Adipocyte (in vitro differentiated cells): ENCODE data around the gene WBP2.
"Not testable (repeated sequence)": the region's sequence is repeated elsewhere in the genome, so short reads cannot be mapped to it uniquely, and the experiment has no call there.

ENCODE experiments used
- DNase-seq: peaks from one replicate; pipeline ENCODE4 v3.0.0-alpha.2; 2015; ENCODE audit warnings: low read depth
- H3K27me3 ChIP-seq: replicated peaks from 2 replicates; pipeline ENCODE4 v1.7.0; 2013; ENCODE audit warnings: mild to moderate bottlenecking, low read length, moderate library complexity; ENCODE audit not compliant: control insufficient read depth, insufficient read depth
- H3K36me3 ChIP-seq: 2 replicates; pipeline ENCODE4 v1.7.0; 2013; ENCODE audit warnings: low read length, mild to moderate bottlenecking, moderate library complexity; ENCODE audit not compliant: control insufficient read depth, insufficient read depth, severe bottlenecking
- H3K4me1 ChIP-seq: 2 replicates; pipeline ENCODE4 v1.7.0; 2013; ENCODE audit warnings: mild to moderate bottlenecking, low read length, moderate library complexity; ENCODE audit not compliant: control insufficient read depth, insufficient read depth
- H3K4me3 ChIP-seq: 2 replicates; pipeline ENCODE4 v1.7.0; 2013; ENCODE audit warnings: mild to moderate bottlenecking, low read length, moderate library complexity
- H3K9ac ChIP-seq: 2 replicates; pipeline ENCODE4 v1.7.0; 2013; ENCODE audit warnings: mild to moderate bottlenecking, low read length, moderate library complexity
- H3K9me3 ChIP-seq: 2 replicates; pipeline ENCODE4 v1.7.0; 2013; ENCODE audit warnings: mild to moderate bottlenecking, low read length, moderate library complexity; ENCODE audit not compliant: control insufficient read depth

WBP2 gene

GRCh38 chr17:75895370-75896155, 40.4 kb upstream of the WBP2 start:
- Histone ChIP-seq H3K4me3 (peak overlapping the region; percentile 85), H3K9me3 (no peaks in the 10 kb centered on the region), H3K27me3 (no peaks in the 10 kb centered on the region), H3K4me1 (peaks cover 30% of the 10 kb centered on the region), H3K36me3 (peaks cover 27% of the 10 kb centered on the region), H3K9ac (peak overlapping the region; percentile 93)
- DNase-seq: peak; percentile 24

- H3K36me3 ChIP-seq: peaks cover 19% of the 10 kb centered on the region
- H3K4me1 ChIP-seq: peaks cover 30% of the 10 kb centered on the region
- no peaks in the 10 kb centered on the region for H3K9me3 ChIP-seq
- no peak overlapping the region for H3K9ac ChIP-seq
- DNase-seq: no peak
- no peaks in the 10 kb centered on the region for H3K27me3 ChIP-seq
- peak overlapping the region; percentile 85 for H3K4me3 ChIP-seq
Observed at GRCh38 chr17:75894049-75894733, 39.1 kb upstream of the WBP2 start.

- no peak overlapping the region for H3K4me3 ChIP-seq
- H3K9ac ChIP-seq: no peak overlapping the region
- H3K9me3 ChIP-seq: no peaks in the 10 kb centered on the region
- H3K27me3 ChIP-seq: no peaks in the 10 kb centered on the region
- H3K36me3 ChIP-seq: peaks cover 12% of the 10 kb centered on the region
- DNase-seq: no peak
- H3K4me1 ChIP-seq: peaks cover 30% of the 10 kb centered on the region
Observed at GRCh38 chr17:75893305-75894048, 38.3 kb upstream of the WBP2 start.

- H3K4me3 ChIP-seq: no peak overlapping the region
- H3K9ac ChIP-seq: no peak overlapping the region
- H3K9me3 ChIP-seq: no peaks in the 10 kb centered on the region
- H3K27me3 ChIP-seq: no peaks in the 10 kb centered on the region
- DNase-seq: no peak
- H3K4me1 ChIP-seq: peaks cover 30% of the 10 kb centered on the region
- H3K36me3 ChIP-seq: peaks cover 9% of the 10 kb centered on the region
Observed at GRCh38 chr17:75892556-75893224, 37.6 kb upstream of the WBP2 start.

GRCh38 chr17:75891605-75892555, 36.7 kb upstream of the WBP2 start:
- Histone ChIP-seq H3K4me1 (peaks cover 24% of the 10 kb centered on the region), H3K27me3 (no peaks in the 10 kb centered on the region), H3K36me3 (peaks cover 9% of the 10 kb centered on the region), H3K9me3 (no peaks in the 10 kb centered on the region), H3K9ac (no peak overlapping the region), H3K4me3 (no peak overlapping the region)
- no peak for DNase-seq

GRCh38 chr17:75891022-75891604, 36.0 kb upstream of the WBP2 start:
- Histone ChIP-seq H3K9me3 (no peaks in the 10 kb centered on the region), H3K9ac (no peak overlapping the region), H3K4me3 (no peak overlapping the region), H3K27me3 (no peaks in the 10 kb centered on the region), H3K36me3 (peaks cover 9% of the 10 kb centered on the region), H3K4me1 (peaks cover 24% of the 10 kb centered on the region)
- no peak for DNase-seq

- Histone ChIP-seq H3K4me1 (peaks cover 10% of the 10 kb centered on the region), H3K9ac (no peak overlapping the region), H3K9me3 (no peaks in the 10 kb centered on the region), H3K36me3 (peaks cover 9% of the 10 kb centered on the region), H3K4me3 (no peak overlapping the region), H3K27me3 (no peaks in the 10 kb centered on the region)
- DNase-seq: no peak
Observed at GRCh38 chr17:75889454-75889853, 34.3 kb upstream of the WBP2 start.

GRCh38 chr17:75888484-75888883, 33.3 kb upstream of the WBP2 start:
- no peak for DNase-seq
- Histone ChIP-seq H3K4me3 (no peak overlapping the region), H3K4me1 (peaks cover 4% of the 10 kb centered on the region), H3K27me3 (no peaks in the 10 kb centered on the region), H3K9ac (no peak overlapping the region), H3K9me3 (no peaks in the 10 kb centered on the region), H3K36me3 (peaks cover 9% of the 10 kb centered on the region)

GRCh38 chr17:75885860-75886259, 30.7 kb upstream of the WBP2 start:
- H3K36me3 ChIP-seq, H3K4me1 ChIP-seq, DNase-seq, H3K9me3 ChIP-seq, H3K27me3 ChIP-seq, H3K9ac ChIP-seq, H3K4me3 ChIP-seq: not testable (repeated sequence)

GRCh38 chr17:75885431-75885830, 30.3 kb upstream of the WBP2 start:
- Histone ChIP-seq H3K9me3 (no peaks in the 10 kb centered on the region), H3K4me3 (no peak overlapping the region), H3K27me3 (no peaks in the 10 kb centered on the region), H3K4me1 (no peaks in the 10 kb centered on the region), H3K36me3 (peaks cover 4% of the 10 kb centered on the region), H3K9ac (no peak overlapping the region)
- DNase-seq: no peak
